GM23338 (cell line): ENCODE results near the gene PPP1CC. TPM values are rescaled to one million over a fixed set of nuclear protein-coding genes. Genes with fewer than 3 reads are reported as not detected.

ENCODE experiments used
- ATAC-seq: fragments of 200-7000 bp; cut with Tn5 transposase; 3 replicates; pipeline ENCODE4 v1.9.1; 2020
- DNase-seq: peaks from one replicate; pipeline ENCODE4 v3.0.0-alpha.2; 2015; ENCODE audit warnings: low spot score
- H2AFZ ChIP-seq: fragments of 200-600 bp; sonication (generic); 2 replicates; pipeline ENCODE4 v1.8.0; 2016; ENCODE audit warnings: antibody characterized with exemption, mild to moderate bottlenecking, moderate library complexity
- H3F3A ChIP-seq: fragments of 200-600 bp; sonication (generic); replicated peaks from 2 replicates; pipeline ENCODE4 v1.8.0; 2017; ENCODE audit warnings: antibody characterized with exemption, mixed run types, low read depth
- H3K27ac ChIP-seq: fragments of 200-600 bp; sonication (generic); 2 replicates; pipeline ENCODE4 v1.6.1; 2016; ENCODE audit warnings: low read depth
- H3K27me3 ChIP-seq: fragments of 200-600 bp; sonication (generic); 2 replicates; pipeline ENCODE4 v1.8.0; 2016; ENCODE audit warnings: mild to moderate bottlenecking, mixed run types, moderate library complexity; ENCODE audit not compliant: insufficient read depth
- H3K36me3 ChIP-seq: fragments of 200-600 bp; sonication (generic); 2 replicates; pipeline ENCODE4 v1.8.0; 2016; ENCODE audit warnings: mild to moderate bottlenecking; ENCODE audit not compliant: insufficient read depth
- H3K4me1 ChIP-seq: fragments of 200-600 bp; sonication (generic); 2 replicates; pipeline ENCODE4 v1.8.0; 2016; ENCODE audit warnings: mild to moderate bottlenecking, moderate library complexity; ENCODE audit not compliant: insufficient read depth
- H3K4me2 ChIP-seq: fragments of 200-600 bp; sonication (generic); 2 replicates; pipeline ENCODE4 v1.7.1; 2017; ENCODE audit warnings: mixed run types
- H3K4me3 ChIP-seq: fragments of 200-600 bp; sonication (generic); 2 replicates; pipeline ENCODE4 v1.6.1; 2016; ENCODE audit warnings: mixed run types
- H3K79me2 ChIP-seq: fragments of 200-600 bp; sonication (generic); replicated peaks from 2 replicates; pipeline ENCODE4 v1.8.0; 2017; ENCODE audit warnings: mild to moderate bottlenecking; ENCODE audit not compliant: insufficient read depth
- H3K9me2 ChIP-seq: fragments of 200-600 bp; sonication (generic); 2 replicates; pipeline ENCODE4 v1.8.0; 2017; ENCODE audit not compliant: insufficient read depth
- H4K20me1 ChIP-seq: fragments of 200-600 bp; sonication (generic); replicated peaks from 2 replicates; pipeline ENCODE4 v1.8.0; 2017; ENCODE audit warnings: mild to moderate bottlenecking; ENCODE audit not compliant: insufficient read depth
- H3K27ac Mint-ChIP-seq: 2 replicates; pipeline ENCODE4 v1.8.0; 2020; ENCODE audit warnings: inconsistent platforms, mild to moderate bottlenecking, moderate library complexity, mixed read lengths
- H3K27me3 Mint-ChIP-seq: 3 replicates; pipeline ENCODE4 v1.8.0; 2022; ENCODE audit warnings: low read depth, mild to moderate bottlenecking, moderate library complexity, mixed read lengths, inconsistent platforms; ENCODE audit not compliant: insufficient read depth, poor library complexity
- H3K36me3 Mint-ChIP-seq: 3 replicates; pipeline ENCODE4 v1.8.0; 2021; ENCODE audit warnings: low read depth, mild to moderate bottlenecking, inconsistent platforms, moderate library complexity, mixed read lengths
- H3K4me1 Mint-ChIP-seq: 3 replicates; pipeline ENCODE4 v1.8.0; 2020; ENCODE audit warnings: mild to moderate bottlenecking, inconsistent platforms, mixed read lengths
- H3K4me3 Mint-ChIP-seq: 3 replicates; pipeline ENCODE4 v1.8.0; 2021; ENCODE audit warnings: moderate library complexity, mild to moderate bottlenecking, inconsistent platforms, mixed read lengths
- H3K9me3 Mint-ChIP-seq: 3 replicates; pipeline ENCODE4 v1.8.0; 2020; ENCODE audit warnings: moderate library complexity, mild to moderate bottlenecking, inconsistent platforms, mixed read lengths
- CREB1 ChIP-seq: fragments of 250-450 bp; sonication (Bioruptor Pico); IDR thresholded peaks from 2 replicates; pipeline ENCODE4 v1.5.0; 2020; ENCODE audit warnings: low read depth, mild to moderate bottlenecking, moderate library complexity
- EZH2 ChIP-seq: fragments of 200-600 bp; sonication (generic); IDR thresholded peaks from one replicate; pipeline ENCODE4 v1.8.0; 2017; ENCODE audit warnings: antibody characterized with exemption, mild to moderate bottlenecking, low read depth; ENCODE audit not compliant: unreplicated experiment
- EZH2phosphoT487 ChIP-seq: fragments of 200-600 bp; sonication (generic); IDR thresholded peaks from one replicate; pipeline ENCODE4 v1.8.1; 2018; ENCODE audit warnings: antibody characterized with exemption; ENCODE audit not compliant: unreplicated experiment
- JUNB ChIP-seq: IDR thresholded peaks from one replicate; pipeline ENCODE4 v1.6.1; 2016; ENCODE audit warnings: antibody characterized with exemption; ENCODE audit not compliant: unreplicated experiment
- NANOG ChIP-seq: IDR thresholded peaks from 2 replicates; pipeline ENCODE4 v1.6.1; 2016; ENCODE audit warnings: antibody characterized with exemption, borderline replicate concordance
- POLR2AphosphoS5 ChIP-seq: IDR thresholded peaks from 2 replicates; pipeline ENCODE4 v1.6.1; 2016; ENCODE audit warnings: antibody characterized with exemption, low read depth
- STAT1 ChIP-seq: IDR thresholded peaks from one replicate; pipeline ENCODE4 v1.6.1; 2016; ENCODE audit warnings: antibody characterized with exemption; ENCODE audit not compliant: unreplicated experiment
- ZNF114 ChIP-seq: fragments of 250-450 bp; sonication (Bioruptor Pico); IDR thresholded peaks from 2 replicates; pipeline ENCODE4 v1.5.0; 2020; ENCODE audit warnings: mild to moderate bottlenecking, moderate library complexity
- ZNF331 ChIP-seq: fragments of 250-450 bp; sonication (Bioruptor Pico); IDR thresholded peaks from 2 replicates; pipeline ENCODE4 v1.5.0; 2020; ENCODE audit warnings: low read depth, mild to moderate bottlenecking, moderate library complexity
- polyA plus RNA-seq: library from polyadenylated mRNA; unstranded; fragments of >200 nt; fragmentation: Nextera tagmentation; extraction: Ambion mirVana; gene quantifications from 2 replicates; pipeline ENCODE4 v1.2.1, GENCODE V29; 2016
- total RNA-seq: library from RNA; depleted of rRNA; stranded (reverse); fragments of >200 nt; shearing (Covaris generic); gene quantifications from 2 replicates; pipeline ENCODE4 v1.2.3, GENCODE V29; 2014
- TF ChIP-seq, protein P1 (sequence below): IDR thresholded peaks from one replicate; pipeline ENCODE4 v1.6.1; 2018; ENCODE audit warnings: antibody characterized with exemption; ENCODE audit not compliant: unreplicated experiment
- TF ChIP-seq, protein P2 (sequence below): fragments of 250-450 bp; sonication (Bioruptor Pico); IDR thresholded peaks from 2 replicates; pipeline ENCODE4 v1.5.0; 2020; ENCODE audit warnings: mild to moderate bottlenecking, moderate library complexity
- TF ChIP-seq, protein P3 (sequence below), 2 experiments: fragments of 200-600 bp in 1 of 2; sonication (generic) in 1 of 2; conservative IDR thresholded peaks; 2 replicates each; pipeline versions ENCODE4 v1.5.1 to v1.6.1; 2016 to 2017; ENCODE audit warnings: antibody characterized with exemption in 2 of 2, low read depth in 2 of 2, mild to moderate bottlenecking in 2 of 2, moderate library complexity in 1 of 2
- TF ChIP-seq, protein P4 (sequence below): IDR thresholded peaks from 2 replicates; pipeline ENCODE4 v1.6.1; 2016; ENCODE audit warnings: antibody characterized with exemption

PPP1CC gene
- total and polyA plus RNA-seq, 2 experiments from 2014 or later: 276 to 501 TPM

DNA sequence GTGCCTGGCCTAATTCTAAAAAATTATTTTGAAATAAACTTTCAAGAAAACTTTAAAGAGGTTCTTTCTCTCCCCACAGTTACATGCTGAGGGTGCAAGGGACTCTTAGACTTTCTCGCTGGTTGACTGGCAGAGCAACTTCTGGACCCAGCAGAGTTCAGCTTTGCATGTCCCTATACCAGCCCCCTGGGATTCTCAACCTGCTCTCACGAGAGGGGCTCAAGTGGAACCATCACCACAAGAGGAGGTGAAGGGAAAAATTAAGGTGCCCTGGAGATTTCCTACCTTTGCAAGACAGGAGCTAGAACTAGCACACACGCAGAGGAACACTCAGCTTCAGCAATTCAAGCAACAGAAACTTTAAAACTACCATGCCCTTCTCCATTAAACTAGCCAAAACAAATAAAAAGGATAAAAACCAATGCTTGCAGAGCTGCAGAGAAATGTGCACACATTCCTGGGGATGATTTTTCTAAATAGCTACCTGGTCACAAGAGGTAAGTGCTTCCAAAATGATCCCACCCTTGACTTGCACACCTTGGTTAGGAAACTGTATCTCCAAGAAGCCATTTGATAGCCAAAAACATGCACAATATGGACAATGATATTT is 56.3 kb downstream of the PPP1CC start:
- Histone ChIP-seq H3K4me3 (no peak overlapping the region), H3K79me2 (no peaks in the 10 kb centered on the region), H2AFZ (no peak overlapping the region), H3K36me3 (no peaks in the 10 kb centered on the region), H4K20me1 (no peaks in the 10 kb centered on the region), H3K4me2 (no peak overlapping the region), H3K27me3 (peaks cover 15% of the 10 kb centered on the region), H3K27ac (no peak overlapping the region), H3F3A (peaks cover 6% of the 10 kb centered on the region; the same call in 1 of the 2 replicates), H3K9me2 (no peaks in the 10 kb centered on the region), H3K4me1 (peaks cover 8% of the 10 kb centered on the region)
- Mint-ChIP-seq H3K27me3 (peaks cover 24% of the 10 kb centered on the region), H3K4me1 (peaks cover 15% of the 10 kb centered on the region), H3K9me3 (no peaks in the 10 kb centered on the region; the same call in 2 of the 3 replicates), H3K27ac (no peak overlapping the region), H3K36me3 (no peaks in the 10 kb centered on the region; the same call in none of the 3 replicates), H3K4me3 (no peak overlapping the region; the same call in 2 of the 3 replicates)
- TF ChIP-seq ZNF114 (CRISPR knock-in tag): no peak
- no peak for TF ChIP-seq EZH2
- TF ChIP-seq POLR2AphosphoS5: no peak
- TF ChIP-seq CREB1 (CRISPR knock-in tag): no peak
- TF ChIP-seq, protein P1, sequence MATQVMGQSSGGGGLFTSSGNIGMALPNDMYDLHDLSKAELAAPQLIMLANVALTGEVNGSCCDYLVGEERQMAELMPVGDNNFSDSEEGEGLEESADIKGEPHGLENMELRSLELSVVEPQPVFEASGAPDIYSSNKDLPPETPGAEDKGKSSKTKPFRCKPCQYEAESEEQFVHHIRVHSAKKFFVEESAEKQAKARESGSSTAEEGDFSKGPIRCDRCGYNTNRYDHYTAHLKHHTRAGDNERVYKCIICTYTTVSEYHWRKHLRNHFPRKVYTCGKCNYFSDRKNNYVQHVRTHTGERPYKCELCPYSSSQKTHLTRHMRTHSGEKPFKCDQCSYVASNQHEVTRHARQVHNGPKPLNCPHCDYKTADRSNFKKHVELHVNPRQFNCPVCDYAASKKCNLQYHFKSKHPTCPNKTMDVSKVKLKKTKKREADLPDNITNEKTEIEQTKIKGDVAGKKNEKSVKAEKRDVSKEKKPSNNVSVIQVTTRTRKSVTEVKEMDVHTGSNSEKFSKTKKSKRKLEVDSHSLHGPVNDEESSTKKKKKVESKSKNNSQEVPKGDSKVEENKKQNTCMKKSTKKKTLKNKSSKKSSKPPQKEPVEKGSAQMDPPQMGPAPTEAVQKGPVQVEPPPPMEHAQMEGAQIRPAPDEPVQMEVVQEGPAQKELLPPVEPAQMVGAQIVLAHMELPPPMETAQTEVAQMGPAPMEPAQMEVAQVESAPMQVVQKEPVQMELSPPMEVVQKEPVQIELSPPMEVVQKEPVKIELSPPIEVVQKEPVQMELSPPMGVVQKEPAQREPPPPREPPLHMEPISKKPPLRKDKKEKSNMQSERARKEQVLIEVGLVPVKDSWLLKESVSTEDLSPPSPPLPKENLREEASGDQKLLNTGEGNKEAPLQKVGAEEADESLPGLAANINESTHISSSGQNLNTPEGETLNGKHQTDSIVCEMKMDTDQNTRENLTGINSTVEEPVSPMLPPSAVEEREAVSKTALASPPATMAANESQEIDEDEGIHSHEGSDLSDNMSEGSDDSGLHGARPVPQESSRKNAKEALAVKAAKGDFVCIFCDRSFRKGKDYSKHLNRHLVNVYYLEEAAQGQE: no peak
- no peak for TF ChIP-seq EZH2phosphoT487
- no peak for TF ChIP-seq JUNB
- TF ChIP-seq STAT1: no peak
- TF ChIP-seq, protein P2, sequence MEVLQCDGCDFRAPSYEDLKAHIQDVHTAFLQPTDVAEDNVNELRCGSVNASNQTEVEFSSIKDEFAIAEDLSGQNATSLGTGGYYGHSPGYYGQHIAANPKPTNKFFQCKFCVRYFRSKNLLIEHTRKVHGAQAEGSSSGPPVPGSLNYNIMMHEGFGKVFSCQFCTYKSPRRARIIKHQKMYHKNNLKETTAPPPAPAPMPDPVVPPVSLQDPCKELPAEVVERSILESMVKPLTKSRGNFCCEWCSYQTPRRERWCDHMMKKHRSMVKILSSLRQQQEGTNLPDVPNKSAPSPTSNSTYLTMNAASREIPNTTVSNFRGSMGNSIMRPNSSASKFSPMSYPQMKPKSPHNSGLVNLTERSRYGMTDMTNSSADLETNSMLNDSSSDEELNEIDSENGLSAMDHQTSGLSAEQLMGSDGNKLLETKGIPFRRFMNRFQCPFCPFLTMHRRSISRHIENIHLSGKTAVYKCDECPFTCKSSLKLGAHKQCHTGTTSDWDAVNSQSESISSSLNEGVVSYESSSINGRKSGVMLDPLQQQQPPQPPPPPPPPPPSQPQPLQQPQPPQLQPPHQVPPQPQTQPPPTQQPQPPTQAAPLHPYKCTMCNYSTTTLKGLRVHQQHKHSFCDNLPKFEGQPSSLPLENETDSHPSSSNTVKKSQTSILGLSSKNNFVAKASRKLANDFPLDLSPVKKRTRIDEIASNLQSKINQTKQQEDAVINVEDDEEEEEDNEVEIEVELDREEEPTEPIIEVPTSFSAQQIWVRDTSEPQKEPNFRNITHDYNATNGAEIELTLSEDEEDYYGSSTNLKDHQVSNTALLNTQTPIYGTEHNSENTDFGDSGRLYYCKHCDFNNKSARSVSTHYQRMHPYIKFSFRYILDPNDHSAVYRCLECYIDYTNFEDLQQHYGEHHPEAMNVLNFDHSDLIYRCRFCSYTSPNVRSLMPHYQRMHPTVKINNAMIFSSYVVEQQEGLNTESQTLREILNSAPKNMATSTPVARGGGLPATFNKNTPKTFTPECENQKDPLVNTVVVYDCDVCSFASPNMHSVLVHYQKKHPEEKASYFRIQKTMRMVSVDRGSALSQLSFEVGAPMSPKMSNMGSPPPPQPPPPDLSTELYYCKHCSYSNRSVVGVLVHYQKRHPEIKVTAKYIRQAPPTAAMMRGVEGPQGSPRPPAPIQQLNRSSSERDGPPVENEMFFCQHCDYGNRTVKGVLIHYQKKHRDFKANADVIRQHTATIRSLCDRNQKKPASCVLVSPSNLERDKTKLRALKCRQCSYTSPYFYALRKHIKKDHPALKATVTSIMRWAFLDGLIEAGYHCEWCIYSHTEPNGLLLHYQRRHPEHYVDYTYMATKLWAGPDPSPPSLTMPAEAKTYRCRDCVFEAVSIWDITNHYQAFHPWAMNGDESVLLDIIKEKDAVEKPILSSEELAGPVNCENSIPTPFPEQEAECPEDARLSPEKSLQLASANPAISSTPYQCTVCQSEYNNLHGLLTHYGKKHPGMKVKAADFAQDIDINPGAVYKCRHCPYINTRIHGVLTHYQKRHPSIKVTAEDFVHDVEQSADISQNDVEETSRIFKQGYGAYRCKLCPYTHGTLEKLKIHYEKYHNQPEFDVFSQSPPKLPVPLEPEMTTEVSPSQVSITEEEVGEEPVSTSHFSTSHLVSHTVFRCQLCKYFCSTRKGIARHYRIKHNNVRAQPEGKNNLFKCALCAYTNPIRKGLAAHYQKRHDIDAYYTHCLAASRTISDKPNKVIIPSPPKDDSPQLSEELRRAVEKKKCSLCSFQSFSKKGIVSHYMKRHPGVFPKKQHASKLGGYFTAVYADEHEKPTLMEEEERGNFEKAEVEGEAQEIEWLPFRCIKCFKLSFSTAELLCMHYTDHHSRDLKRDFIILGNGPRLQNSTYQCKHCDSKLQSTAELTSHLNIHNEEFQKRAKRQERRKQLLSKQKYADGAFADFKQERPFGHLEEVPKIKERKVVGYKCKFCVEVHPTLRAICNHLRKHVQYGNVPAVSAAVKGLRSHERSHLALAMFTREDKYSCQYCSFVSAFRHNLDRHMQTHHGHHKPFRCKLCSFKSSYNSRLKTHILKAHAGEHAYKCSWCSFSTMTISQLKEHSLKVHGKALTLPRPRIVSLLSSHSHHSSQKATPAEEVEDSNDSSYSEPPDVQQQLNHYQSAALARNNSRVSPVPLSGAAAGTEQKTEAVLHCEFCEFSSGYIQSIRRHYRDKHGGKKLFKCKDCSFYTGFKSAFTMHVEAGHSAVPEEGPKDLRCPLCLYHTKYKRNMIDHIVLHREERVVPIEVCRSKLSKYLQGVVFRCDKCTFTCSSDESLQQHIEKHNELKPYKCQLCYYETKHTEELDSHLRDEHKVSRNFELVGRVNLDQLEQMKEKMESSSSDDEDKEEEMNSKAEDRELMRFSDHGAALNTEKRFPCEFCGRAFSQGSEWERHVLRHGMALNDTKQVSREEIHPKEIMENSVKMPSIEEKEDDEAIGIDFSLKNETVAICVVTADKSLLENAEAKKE (CRISPR knock-in tag): no peak
- no peak for TF ChIP-seq NANOG
- TF ChIP-seq, protein P3, sequence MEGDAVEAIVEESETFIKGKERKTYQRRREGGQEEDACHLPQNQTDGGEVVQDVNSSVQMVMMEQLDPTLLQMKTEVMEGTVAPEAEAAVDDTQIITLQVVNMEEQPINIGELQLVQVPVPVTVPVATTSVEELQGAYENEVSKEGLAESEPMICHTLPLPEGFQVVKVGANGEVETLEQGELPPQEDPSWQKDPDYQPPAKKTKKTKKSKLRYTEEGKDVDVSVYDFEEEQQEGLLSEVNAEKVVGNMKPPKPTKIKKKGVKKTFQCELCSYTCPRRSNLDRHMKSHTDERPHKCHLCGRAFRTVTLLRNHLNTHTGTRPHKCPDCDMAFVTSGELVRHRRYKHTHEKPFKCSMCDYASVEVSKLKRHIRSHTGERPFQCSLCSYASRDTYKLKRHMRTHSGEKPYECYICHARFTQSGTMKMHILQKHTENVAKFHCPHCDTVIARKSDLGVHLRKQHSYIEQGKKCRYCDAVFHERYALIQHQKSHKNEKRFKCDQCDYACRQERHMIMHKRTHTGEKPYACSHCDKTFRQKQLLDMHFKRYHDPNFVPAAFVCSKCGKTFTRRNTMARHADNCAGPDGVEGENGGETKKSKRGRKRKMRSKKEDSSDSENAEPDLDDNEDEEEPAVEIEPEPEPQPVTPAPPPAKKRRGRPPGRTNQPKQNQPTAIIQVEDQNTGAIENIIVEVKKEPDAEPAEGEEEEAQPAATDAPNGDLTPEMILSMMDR (conservative IDR thresholded peaks at IDR 0.05; ENCODE audit: low read depth in 2 of 2): no peak
- TF ChIP-seq ZNF331 (CRISPR knock-in tag): no peak
- TF ChIP-seq, protein P4, sequence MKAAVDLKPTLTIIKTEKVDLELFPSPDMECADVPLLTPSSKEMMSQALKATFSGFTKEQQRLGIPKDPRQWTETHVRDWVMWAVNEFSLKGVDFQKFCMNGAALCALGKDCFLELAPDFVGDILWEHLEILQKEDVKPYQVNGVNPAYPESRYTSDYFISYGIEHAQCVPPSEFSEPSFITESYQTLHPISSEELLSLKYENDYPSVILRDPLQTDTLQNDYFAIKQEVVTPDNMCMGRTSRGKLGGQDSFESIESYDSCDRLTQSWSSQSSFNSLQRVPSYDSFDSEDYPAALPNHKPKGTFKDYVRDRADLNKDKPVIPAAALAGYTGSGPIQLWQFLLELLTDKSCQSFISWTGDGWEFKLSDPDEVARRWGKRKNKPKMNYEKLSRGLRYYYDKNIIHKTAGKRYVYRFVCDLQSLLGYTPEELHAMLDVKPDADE: no peak
- ATAC-seq (no peak), DNase-seq (no peak)
